SU-DHL-6 (cell line): Measurements from ENCODE around the gene APOF.
"Not testable (repeated sequence)": the region's sequence is repeated elsewhere in the genome, so short reads cannot be mapped to it uniquely, and the experiment has no call there.

Experiments
- H2AFZ ChIP-seq: fragments of 200-600 bp; sonication (generic); 2 replicates; pipeline ENCODE4 v1.6.1; 2014; ENCODE audit warnings: low read depth, mild to moderate bottlenecking, moderate library complexity, mixed read lengths, antibody characterized with exemption, low read length; ENCODE audit not compliant: severe bottlenecking
- H3F3A ChIP-seq: fragments of 200-600 bp; shearing (Covaris generic); 2 replicates; pipeline ENCODE4 v1.6.0; 2016; ENCODE audit warnings: antibody characterized with exemption, mild to moderate bottlenecking; ENCODE audit not compliant: insufficient read depth
- H3K27ac ChIP-seq: fragments of 200-600 bp; sonication (generic); 2 replicates; pipeline ENCODE4 v1.5.1; 2016; ENCODE audit warnings: low read depth, mild to moderate bottlenecking, low read length, moderate library complexity, mixed read lengths
- H3K27me3 ChIP-seq: fragments of 200-600 bp; sonication (generic), shearing (Covaris generic); 2 replicates; pipeline ENCODE4 v1.6.0; 2014; ENCODE audit warnings: mild to moderate bottlenecking, low read length
- H3K36me3 ChIP-seq: fragments of 200-600 bp; sonication (generic); 2 replicates; pipeline ENCODE4 v1.6.1; 2014; ENCODE audit warnings: mild to moderate bottlenecking, low read length, mixed read lengths
- H3K4me2 ChIP-seq: fragments of 300-600, 200-600 bp; shearing (Covaris generic), sonication (generic); 2 replicates; pipeline ENCODE4 v1.6.0; 2014; ENCODE audit warnings: low read length, low read depth, mild to moderate bottlenecking; ENCODE audit not compliant: poor library complexity, severe bottlenecking
- H3K4me3 ChIP-seq: fragments of 200-600 bp; sonication (generic); 2 replicates; pipeline ENCODE4 v1.5.1; 2014; ENCODE audit warnings: antibody characterized with exemption, low read length, mild to moderate bottlenecking, mixed read lengths; ENCODE audit not compliant: insufficient read depth, poor library complexity, severe bottlenecking
- H3K79me2 ChIP-seq: fragments of 200-600 bp; sonication (generic); 2 replicates; pipeline ENCODE4 v1.6.1; 2014; ENCODE audit warnings: mild to moderate bottlenecking, low read length, moderate library complexity; ENCODE audit not compliant: insufficient read depth
- H3K9ac ChIP-seq: fragments of 200-600 bp; sonication (generic); 2 replicates; pipeline ENCODE4 v1.7.0; 2014; ENCODE audit warnings: mild to moderate bottlenecking, low read length
- H3K9me2 ChIP-seq: fragments of 200-600 bp; sonication (generic); replicated peaks from 2 replicates; pipeline ENCODE4 v1.6.1; 2014; ENCODE audit warnings: low read length; ENCODE audit not compliant: insufficient read depth
- H3K9me3 ChIP-seq: fragments of 200-600 bp; sonication (generic); 2 replicates; pipeline ENCODE4 v1.6.1; 2014; ENCODE audit warnings: low read length, mixed read lengths; ENCODE audit not compliant: insufficient read depth
- H4K20me1 ChIP-seq: fragments of 200-600 bp; sonication (generic); 2 replicates; pipeline ENCODE4 v1.6.1; 2014; ENCODE audit warnings: low read depth, mild to moderate bottlenecking, antibody characterized with exemption, low read length, moderate library complexity, mixed read lengths
- CTCF ChIP-seq: fragments of 200-600 bp; sonication (generic); IDR thresholded peaks from one replicate; pipeline ENCODE4 v1.5.1; 2017; ENCODE audit warnings: antibody characterized with exemption, mild to moderate bottlenecking, low read length, moderate library complexity; ENCODE audit not compliant: insufficient read depth, poor library complexity, severe bottlenecking
- EZH2phosphoT487 ChIP-seq: fragments of 200-600 bp; sonication (generic), shearing (Covaris generic); conservative IDR thresholded peaks from 2 replicates; pipeline ENCODE4 v1.6.1; 2018; ENCODE audit warnings: mild to moderate bottlenecking, antibody characterized with exemption, low read length, moderate library complexity, mixed read lengths

APOF gene

GRCh38 chr12:56408799-56409417 is 46.3 kb upstream of the APOF start:
- Histone ChIP-seq H2AFZ (no peak overlapping the region), H3K27ac (no peak overlapping the region), H4K20me1 (no peaks in the 10 kb centered on the region), H3K9me3 (no peaks in the 10 kb centered on the region), H3K4me2 (no peak overlapping the region), H3K9ac (no peak overlapping the region), H3F3A (no peaks in the 10 kb centered on the region), H3K4me3 (no peak overlapping the region), H3K36me3 (no peaks in the 10 kb centered on the region), H3K27me3 (no peaks in the 10 kb centered on the region), H3K9me2 (no peaks in the 10 kb centered on the region), H3K79me2 (no peaks in the 10 kb centered on the region)
- no peak for TF ChIP-seq EZH2phosphoT487
- no peak for TF ChIP-seq CTCF

DNA sequence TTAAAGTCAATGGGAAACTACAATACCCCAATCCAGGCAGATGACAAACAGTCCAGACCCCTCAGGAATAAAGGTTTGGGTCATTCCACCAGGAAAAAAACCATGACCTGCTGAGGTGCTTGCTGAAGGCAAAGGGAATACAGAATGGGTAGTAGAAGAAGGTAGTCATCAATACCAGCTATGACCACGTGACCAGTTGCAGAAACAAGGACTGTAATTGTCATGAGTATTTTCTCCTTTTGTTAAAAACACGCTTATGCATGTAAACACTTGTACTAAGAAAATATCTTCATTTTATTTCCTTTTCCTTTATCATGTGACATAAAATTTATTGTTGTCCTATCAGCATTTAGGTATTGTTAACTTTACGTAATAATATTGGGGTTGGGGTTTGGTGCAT is 41.6 kb upstream of the APOF start:
- not testable (repeated sequence) for H3K79me2 ChIP-seq, H3K9me3 ChIP-seq, H3K36me3 ChIP-seq, H3K27ac ChIP-seq, H3K27me3 ChIP-seq, H3K4me3 ChIP-seq, H3F3A ChIP-seq, H3K9ac ChIP-seq, H3K9me2 ChIP-seq, H4K20me1 ChIP-seq, H2AFZ ChIP-seq, H3K4me2 ChIP-seq

- H3K9ac ChIP-seq, H3K79me2 ChIP-seq, H3K27me3 ChIP-seq, H3K36me3 ChIP-seq, H3K27ac ChIP-seq, H4K20me1 ChIP-seq, H3K4me3 ChIP-seq, H2AFZ ChIP-seq, H3K9me2 ChIP-seq, H3K9me3 ChIP-seq, H3F3A ChIP-seq, H3K4me2 ChIP-seq: not testable (repeated sequence)
Observed at GRCh38 chr12:56401612-56402011, 39.0 kb upstream of the APOF start.

DNA sequence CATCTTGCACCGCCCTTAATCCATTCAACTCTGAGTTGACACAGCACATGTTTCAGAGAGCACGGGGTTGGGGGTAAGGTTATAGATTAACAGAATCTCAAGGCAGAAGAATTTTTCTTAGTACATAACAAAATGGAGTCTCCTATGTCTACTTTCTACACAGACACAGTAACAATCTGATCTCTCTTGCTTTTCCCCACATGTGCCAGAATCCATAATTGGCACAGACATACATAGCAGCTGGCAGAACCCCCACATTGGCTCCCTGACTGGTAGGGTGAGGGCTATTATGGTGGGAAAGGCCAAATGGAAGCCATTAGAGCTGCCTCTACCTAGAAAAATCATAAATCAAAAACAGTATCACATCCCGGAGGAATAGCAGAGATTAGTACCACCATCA is 38.5 kb upstream of the APOF start:
- H3K79me2 ChIP-seq, H3K4me2 ChIP-seq, H3K27ac ChIP-seq, H4K20me1 ChIP-seq, H3F3A ChIP-seq, H3K36me3 ChIP-seq, H3K9me2 ChIP-seq, H3K4me3 ChIP-seq, H3K27me3 ChIP-seq, H3K9ac ChIP-seq, H3K9me3 ChIP-seq, H2AFZ ChIP-seq: not testable (repeated sequence)

DNA sequence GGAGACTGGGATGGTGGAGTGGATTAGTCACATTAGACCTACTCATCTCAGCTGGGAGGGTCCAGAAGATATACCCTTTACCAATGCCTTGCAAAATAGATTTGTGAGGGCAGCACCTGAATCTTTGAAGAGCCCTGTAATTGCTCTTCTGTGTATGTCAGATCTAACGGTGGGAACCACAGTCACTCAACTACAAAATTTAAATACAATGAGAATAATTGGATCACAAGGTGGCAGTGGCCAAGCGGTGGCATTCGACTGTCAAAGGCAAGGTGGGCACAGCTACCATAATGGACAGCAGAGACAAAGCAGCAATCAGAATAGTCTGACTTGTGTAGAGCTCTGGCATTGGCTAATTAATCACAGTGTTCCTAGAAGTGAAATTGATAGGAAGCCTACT is 36.8 kb upstream of the APOF start:
- H4K20me1 ChIP-seq, H3K4me3 ChIP-seq, H2AFZ ChIP-seq, H3F3A ChIP-seq, H3K9me3 ChIP-seq, H3K79me2 ChIP-seq, H3K27me3 ChIP-seq, H3K9me2 ChIP-seq, H3K27ac ChIP-seq, H3K36me3 ChIP-seq, H3K9ac ChIP-seq, H3K4me2 ChIP-seq: not testable (repeated sequence)
